ELF-1 (cell line): ENCODE measurements around the gene SDCBP2.

ENCODE experiments used
- DNase-seq: peaks from one replicate; pipeline ENCODE4 v3.0.0-alpha.2; 2016; ENCODE audit warnings: low read depth, low spot score

The SDCBP2 gene

GRCh38 chr20:1313236-1313964 is 15.5 kb downstream of the SDCBP2 start:
- DNase-seq: peak; percentile 74

- DNase-seq: no peak
Observed at GRCh38 chr20:1312904-1313235, 16.1 kb downstream of the SDCBP2 start.

GRCh38 chr20:1312308-1312707 is 16.6 kb downstream of the SDCBP2 start:
- DNase-seq: no peak

GRCh38 chr20:1310506-1311190 is 18.3 kb downstream of the SDCBP2 start:
- no peak for DNase-seq

GRCh38 chr20:1310071-1310470 is 18.9 kb downstream of the SDCBP2 start:
- no peak for DNase-seq

GRCh38 chr20:1309439-1309847 is 19.5 kb downstream of the SDCBP2 start:
- DNase-seq: no peak

- DNase-seq: no peak
Observed at GRCh38 chr20:1308702-1309095, 20.2 kb downstream of the SDCBP2 start.

- DNase-seq: no peak
Observed at GRCh38 chr20:1308067-1308701, 20.8 kb downstream of the SDCBP2 start.

GRCh38 chr20:1307571-1307971 is 21.4 kb downstream of the SDCBP2 start:
- DNase-seq: no peak

- no peak for DNase-seq
Observed at GRCh38 chr20:1307171-1307570, 21.8 kb downstream of the SDCBP2 start.

GRCh38 chr20:1306316-1307135 is 22.4 kb downstream of the SDCBP2 start:
- no peak for DNase-seq

GRCh38 chr20:1305712-1306111 is 23.2 kb downstream of the SDCBP2 start:
- DNase-seq: no peak

- DNase-seq: no peak
Observed at GRCh38 chr20:1304710-1305515, 24.0 kb downstream of the SDCBP2 start.

- no peak for DNase-seq
Observed at GRCh38 chr20:1302685-1303541, 26.0 kb downstream of the SDCBP2 start.

GRCh38 chr20:1301031-1301529 is 27.9 kb downstream of the SDCBP2 start:
- DNase-seq: peak; percentile 66

GRCh38 chr20:1300083-1300840 is 28.7 kb downstream of the SDCBP2 start:
- DNase-seq: no peak

- DNase-seq: peak; percentile 18
Observed at GRCh38 chr20:1299522-1299921, 29.4 kb downstream of the SDCBP2 start.

- DNase-seq: no peak
Observed at GRCh38 chr20:1298888-1299511, 29.9 kb downstream of the SDCBP2 start.

- DNase-seq: no peak
Observed at GRCh38 chr20:1298166-1298565, 30.8 kb downstream of the SDCBP2 start.
